ENCODE data around the gene ITLN2.
"Not testable (repeated sequence)": the region's sequence is repeated elsewhere in the genome, so short reads cannot be mapped to it uniquely, and the experiment has no call there.

ITLN2 gene

DNA sequence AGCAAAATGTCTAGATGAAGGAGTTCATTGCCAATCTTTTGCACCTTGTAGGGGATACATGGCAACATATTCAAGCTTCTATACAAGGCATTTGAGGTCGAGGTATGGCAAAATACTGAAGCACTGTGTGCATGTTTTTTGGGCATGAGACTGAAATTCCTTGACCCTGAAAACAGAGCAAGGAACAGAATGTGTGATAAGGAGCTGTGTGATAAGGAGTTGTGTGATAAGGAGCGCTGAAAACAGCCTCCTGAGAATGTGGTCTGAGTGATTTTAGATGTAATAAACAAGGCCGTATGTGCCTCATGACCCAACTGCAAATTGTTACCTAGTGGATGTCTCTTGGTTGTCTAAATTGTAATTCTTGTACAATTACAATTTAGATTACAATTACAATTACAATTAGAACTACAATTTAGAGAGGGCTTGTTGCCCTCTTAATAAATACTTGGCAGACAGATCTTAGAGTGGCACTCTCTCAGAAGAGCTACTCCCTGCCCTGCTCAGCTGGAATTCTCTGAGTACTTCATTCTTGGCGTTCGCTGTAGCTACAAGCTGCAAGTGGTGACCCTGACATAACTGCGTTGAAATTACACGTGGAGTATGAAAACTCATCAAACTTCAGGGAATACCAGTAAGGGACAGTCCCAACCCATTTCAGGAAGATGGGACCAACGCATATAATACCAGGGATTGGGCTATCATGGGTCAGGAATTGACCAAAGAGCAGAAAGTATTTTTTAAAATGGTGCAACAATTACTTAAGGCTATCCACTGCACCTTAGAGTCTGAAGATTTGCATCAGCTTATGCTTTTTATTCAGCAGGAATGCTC, 49.6 kb downstream of the ITLN2 start:
- DNase-seq: no peak

DNA sequence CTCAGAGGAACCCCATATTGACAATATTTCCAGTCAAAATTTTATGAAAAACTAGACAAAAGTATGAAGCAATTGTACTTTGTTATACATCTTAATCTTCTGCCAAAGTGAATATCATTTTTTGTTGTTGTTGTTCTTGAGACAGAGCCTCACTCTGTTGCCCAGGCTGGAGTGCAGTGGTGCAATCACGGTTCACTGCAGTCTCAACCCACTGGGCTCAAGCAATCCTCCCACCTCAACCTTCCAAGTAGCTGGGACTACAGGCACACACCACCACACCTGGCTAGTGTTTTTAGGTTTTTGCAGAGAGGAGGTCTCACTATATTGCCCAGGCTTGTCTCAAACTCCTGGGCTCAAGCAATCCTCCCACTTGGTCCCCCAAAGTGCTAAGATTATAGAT, 52.4 kb downstream of the ITLN2 start:
- not testable (repeated sequence) for DNase-seq

DNA sequence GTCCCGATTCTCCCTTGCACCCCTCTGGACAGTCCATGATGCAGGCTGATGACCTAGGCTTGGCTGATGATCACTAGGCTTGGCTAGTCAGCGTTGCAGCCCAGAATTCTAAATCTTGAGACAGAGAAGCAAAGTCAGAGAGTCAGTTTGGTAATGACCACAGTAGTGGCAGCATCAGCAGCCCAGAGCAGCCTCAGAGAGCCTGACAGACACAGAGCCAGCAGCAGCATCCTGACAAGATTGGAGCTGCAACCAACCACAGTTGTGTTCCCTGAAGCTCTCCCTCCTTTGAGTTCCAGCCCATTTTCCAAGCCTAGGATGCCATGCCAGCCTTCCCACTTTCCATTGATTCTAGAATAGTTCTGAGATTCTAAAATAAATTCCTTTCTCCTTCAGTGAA, 52.8 kb downstream of the ITLN2 start:
- DNase-seq: no peak

DNA sequence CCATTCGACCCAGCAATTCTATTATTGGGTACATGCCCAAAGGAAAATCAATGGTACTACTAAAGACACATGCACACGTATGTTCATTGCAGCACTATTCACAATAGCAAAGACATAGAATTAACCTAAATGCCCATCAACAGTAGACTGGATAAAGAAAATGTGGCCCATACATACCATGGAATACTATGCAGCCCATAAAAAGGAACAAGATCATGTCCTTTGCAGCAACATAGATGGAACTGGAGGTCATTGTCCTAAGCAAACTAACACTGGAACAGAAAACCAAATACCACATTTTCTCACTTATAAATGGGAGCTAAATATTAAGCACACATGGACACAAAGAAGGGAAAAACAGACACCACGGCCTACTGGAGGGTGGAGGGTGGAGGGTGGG, 53.9 kb downstream of the ITLN2 start:
- DNase-seq: not testable (repeated sequence)
